HG03066 (cell line): Measurements from ENCODE around the gene SYNRG.

ENCODE experiments used
- ATAC-seq: cut with Tn5 transposase; IDR thresholded peaks from one replicate; pipeline ENCODE4 v1.9.1; 2021; ENCODE audit warnings: low read depth; ENCODE audit not compliant: unreplicated experiment

SYNRG gene

DNA sequence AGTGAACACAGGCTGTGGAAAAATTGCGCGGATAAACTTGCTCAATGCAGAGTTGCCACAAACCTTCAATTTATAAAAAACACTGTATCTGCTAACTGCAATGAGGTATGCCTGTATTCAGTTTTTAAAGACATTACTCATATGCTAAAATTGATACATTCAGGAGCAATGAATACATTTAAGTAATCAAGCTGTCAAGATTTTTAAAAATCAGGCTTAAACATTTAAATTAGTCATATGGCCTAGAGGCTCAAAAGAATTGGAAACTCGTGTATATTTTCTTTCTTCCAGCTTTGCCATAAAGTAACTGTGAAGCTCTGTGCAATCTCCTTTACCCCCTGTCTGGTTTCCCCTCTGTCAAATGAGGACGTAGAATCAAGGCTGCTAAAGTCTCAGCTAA lies 4.1 kb downstream of the SYNRG start:
- no peak for ATAC-seq

DNA sequence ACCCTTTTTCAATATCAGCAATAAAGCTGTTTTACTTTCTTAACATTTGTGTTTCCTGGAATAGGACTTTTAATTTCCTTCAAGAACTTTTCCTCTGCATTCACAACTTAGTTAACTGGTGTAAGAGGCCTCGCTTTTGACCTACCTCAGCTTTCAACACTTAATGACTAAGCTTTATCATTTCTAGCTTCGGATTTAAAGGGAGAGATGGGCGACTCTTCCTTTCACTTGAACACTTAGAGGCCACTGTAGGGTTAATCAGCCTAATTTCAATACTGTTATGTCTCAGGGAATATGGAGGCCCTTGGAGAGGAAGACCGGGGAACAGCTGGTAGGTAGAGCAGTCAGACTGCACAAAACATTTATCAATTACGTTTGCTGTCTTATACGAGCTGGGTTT lies 4.7 kb downstream of the SYNRG start:
- ATAC-seq: no peak

DNA sequence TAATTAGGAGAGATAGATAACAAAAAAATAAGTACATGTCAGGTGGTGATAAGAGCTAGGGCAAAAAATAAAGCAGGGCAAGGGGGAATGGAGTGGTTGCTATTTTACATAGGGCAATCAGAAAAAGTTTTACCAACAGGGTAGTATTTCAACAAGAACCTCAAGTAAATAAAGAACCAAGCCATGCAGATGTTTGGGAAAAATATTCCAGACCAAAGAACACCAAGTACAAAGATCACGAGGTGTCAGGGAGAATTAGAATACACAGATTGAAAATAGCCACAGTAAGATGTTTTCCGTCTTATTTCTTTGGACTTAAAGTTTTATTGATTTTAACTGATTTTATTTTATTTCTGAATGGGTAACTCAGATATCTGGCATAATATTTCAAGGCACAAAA lies 11.1 kb downstream of the SYNRG start:
- ATAC-seq: no peak

DNA sequence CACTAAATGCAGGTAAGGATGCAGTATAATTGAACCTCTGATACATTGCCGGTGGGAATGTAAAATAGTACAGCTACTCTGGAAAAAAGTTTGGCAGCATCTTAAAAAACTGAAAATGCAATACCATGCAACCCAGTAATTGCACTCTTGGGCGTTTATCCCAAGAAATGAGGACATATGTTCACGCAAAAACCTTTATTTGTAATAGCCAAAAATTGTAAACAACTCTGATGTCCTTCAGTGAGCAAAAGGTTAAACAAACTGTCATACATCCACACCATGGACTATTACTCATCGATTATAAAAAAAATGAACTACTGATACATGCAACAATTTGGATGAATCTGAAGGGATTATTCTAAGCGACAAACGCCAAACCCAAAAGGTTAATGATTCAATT lies 16.9 kb downstream of the SYNRG start:
- no peak for ATAC-seq

DNA sequence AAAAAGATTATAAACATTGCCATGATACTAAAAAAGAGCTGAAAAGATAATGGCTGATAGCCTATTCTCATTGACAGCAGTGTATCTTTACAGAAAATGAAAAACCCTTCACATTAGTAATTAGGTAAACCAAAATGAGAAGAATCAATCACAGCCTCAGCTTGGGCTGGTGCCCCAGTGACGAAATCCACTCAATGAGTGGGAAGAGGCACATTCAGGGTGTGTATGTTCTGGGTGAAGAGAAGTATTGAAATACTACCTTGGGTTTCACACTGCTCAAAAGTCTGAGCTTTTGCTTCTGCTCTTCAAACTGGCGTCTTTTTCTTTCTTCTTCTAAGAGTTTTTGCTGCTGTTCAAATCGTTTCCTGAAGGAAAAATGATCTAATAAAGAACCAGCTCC lies 24.2 kb downstream of the SYNRG start:
- no peak for ATAC-seq

DNA sequence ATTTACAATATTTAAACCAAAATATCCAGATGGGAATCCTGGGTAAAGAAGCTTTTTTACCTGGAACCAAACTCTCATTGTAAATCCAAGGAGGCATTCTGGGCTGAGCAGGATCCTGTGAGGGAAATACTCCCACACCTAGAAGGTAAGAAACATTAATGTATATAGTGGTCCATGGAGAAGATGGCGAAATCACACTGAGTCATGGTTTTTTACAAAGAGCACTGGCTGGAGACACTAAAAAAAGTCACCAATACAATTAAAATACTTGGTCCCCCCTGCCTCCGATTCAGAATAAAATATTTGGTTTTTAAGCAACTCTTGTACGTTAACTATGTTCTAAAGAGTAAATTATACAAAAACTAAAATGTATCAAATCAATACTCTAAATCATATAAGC lies 32.9 kb downstream of the SYNRG start:
- no peak for ATAC-seq

DNA sequence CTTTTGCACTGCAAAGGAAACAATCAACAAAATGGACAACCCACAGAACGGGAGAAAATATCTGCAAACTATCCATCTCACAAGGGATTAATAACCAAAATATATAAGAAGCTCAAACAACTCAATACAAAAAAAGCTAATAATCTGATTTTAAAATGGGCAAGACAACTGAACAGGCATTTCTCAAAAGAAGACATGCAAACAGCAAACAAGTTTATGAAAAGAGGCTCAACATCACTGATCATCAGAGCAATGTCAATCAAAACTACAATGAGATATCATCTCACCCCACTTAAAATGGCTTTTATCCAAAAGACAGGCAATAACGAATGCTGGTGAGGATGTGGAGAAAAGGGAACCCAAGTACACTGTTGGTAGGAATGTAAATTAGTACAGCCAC lies 34.8 kb downstream of the SYNRG start:
- ATAC-seq: no peak

DNA sequence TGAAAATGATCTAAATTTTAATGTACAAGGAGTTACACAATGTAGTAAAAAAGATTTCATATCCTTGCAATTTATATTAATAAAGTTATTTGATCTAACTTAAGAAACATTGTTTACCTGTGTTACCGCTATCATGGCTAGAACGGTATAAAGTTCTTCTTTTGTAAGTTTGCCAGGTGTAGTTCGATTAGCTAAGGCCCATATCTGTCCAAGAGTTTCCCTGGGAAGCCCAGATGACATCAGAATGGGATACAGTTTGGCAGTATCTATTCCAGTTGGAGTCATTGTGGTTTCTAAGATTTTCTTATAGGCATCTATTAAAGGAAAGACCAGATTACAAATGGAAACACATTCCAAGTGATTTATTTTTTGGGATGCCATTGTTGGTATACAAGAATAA lies 37.5 kb downstream of the SYNRG start:
- ATAC-seq: no peak

DNA sequence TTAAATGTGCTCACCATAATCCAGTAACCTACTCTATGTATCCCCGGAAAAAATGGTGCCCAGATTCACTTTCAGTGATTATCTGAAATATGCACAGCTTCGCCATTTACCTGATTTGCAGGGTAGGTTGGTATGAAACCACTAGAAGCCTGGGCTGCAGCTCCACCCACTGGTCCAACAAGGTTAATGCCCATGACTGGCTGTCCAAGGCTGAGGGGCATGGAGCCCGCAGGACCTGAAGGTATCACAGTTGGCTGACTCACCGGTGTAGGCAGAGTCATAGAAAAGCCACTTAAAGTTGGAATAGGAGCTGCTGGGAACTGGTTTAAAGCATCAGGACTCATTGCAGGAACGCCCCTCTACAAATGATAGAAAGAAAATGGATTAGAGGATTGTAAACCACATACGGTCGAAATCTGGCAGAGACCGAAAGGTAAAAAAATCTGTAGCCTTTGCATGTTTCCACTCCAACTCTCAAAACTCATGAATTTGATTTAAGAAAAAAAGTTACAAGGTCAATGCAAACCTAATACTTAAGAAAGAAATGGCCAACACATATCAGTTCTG lies 38.6 kb downstream of the SYNRG start:
- no peak for ATAC-seq

DNA sequence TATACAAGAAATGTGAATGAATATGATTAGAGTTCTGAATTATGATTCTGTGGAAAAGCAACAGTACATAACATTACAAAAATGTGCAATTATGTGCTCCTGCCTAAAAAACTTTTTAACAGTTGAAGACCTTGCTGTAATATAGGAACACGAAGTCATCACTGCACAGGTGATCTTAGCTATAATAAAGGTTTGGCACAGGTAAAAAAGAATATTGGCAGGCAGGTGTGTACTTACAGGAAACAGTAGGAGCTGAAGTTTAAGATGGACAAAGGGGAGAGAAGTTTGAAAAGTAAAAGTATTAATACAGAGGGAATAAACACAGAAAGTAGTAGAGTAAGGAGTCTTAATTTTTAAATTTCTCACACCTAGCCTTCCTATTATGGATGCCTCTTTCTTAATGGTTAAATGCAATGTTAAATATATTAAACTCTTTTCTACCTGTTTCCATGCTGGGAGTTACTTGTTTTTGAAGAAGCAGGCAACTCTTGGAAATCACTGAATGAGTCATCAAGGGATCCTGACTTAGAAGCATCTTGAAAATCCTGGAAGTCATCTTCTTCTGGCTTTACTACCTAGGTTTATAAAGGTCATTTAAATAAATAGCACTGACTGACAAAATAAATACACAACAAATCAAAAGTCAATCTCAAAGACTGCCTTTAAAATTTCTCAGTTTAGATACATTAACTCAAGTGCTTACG lies 40.7 kb downstream of the SYNRG start:
- ATAC-seq: no peak

DNA sequence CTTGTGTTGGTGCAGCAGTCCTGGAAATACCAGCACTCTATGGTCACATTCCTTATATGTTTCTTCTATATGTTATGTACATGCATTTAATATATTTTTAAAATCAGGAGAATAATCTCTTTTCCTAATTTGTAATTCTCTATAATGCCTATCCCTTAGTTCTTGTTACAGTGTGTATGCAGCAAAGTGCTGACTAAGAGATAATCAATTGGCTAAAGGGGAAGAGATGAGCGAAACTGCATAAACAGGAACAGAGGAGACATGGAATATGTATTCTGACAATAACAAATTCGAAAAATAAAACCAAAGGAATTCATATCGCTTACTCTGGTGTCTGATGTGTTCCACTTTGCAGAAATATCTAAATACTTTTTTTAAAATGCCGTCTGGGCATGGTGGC lies 41.7 kb downstream of the SYNRG start:
- no peak for ATAC-seq

DNA sequence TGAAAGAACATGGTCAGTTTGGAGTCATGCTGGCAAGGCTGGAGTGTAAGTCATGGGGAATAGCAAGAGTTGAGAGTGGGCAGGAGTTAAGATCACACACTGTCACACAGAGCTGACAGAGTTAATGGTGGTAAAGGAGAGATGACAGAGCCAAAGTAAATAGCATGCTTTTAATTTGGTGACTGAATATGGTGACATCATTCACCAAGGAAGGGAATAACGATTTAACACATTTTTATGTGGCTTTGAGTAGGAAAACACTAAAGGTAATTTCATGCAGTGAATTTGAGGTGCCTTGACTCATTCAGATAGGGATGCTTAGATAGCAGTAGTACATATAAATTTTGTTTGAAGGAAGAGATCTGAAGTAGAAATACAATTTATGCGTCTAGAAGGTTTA lies 42.1 kb downstream of the SYNRG start:
- ATAC-seq: no peak

DNA sequence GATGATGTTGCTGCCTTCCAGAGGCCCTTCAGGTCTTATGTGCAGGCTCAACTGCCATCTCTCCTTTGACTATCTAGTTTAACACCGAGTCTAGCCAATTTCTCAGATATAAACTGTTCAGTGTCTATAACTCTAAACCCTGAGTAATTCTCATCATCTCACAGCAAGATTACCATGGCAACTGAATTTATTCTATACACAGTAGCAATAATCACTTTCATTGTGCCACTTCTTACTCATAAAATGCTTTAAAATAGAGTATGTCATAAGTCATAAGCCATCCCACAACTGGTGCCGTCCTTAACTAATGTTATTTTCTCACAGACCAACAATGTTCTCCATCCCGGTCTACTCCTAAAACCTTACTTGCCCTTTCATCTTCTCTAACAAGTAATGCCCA lies 45.0 kb downstream of the SYNRG start:
- ATAC-seq: no peak

DNA sequence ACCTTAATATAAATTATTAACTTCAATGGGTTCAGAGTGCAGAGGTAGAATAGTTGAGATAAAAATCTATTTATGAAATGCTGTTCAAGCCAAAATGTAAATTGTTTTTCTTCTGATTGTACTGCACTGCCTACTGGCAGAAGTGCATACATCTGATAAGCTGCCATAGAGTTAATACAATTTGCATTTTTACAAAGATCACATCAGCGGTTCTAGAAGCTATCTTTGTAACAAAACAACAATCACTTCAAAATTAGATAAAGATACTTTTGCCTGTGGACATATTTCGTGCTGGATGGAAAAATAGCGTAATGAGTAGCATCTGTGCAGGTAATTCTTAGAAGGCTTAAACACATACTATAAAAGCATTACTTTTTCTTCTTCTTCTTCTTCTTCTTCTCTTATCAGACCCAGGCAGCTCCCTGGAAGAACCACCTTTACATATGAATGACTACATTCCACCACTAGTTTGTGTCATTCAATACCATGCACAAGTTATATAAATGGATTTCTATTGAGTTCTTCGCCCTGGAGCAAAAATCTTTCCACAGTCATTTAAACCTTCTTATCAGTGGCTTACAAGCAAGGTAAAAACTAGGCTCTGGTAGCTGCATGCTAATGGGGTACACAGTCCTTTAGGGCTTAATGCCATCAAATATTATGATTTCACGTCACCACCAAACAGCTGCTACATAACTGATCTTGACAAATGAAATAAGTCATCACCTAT lies 47.0 kb downstream of the SYNRG start:
- ATAC-seq: no peak

DNA sequence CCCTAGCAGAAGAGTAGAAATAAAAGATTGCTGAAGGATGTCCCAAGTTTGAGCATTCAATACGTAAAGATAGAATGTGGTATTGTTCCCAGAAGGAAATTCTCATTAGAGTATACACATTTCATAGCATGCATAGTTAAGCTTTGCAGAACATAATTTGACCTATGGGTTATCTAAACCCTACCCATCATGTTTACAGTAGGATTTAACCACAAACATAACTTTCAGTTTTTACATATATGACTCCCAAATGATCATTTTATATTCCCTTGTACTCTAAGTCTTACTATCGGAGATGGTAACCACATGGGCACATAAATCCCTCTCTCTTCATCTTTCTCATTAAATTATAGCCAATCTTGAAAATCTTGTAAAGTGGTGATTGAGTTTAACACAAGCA lies 50.9 kb downstream of the SYNRG start:
- no peak for ATAC-seq

DNA sequence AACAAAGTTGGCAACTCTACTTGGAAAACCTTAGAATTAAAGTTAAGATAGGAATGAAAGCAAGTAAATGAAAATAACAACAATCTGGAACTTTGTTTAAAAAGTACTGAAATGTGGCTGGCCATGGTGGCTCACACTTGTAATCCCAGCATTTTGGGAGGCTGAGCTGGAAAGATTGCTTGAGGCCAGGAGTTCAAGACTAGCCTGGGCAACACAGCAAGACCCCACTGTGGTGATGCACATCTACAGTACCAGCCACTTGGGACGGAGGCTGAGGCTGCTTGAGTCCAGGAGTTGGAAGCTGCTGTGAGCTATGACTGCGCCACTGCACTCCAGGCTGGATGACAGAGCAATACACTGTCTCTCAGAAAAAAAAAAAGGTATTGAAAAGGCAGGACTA lies 51.7 kb downstream of the SYNRG start:
- no peak for ATAC-seq

DNA sequence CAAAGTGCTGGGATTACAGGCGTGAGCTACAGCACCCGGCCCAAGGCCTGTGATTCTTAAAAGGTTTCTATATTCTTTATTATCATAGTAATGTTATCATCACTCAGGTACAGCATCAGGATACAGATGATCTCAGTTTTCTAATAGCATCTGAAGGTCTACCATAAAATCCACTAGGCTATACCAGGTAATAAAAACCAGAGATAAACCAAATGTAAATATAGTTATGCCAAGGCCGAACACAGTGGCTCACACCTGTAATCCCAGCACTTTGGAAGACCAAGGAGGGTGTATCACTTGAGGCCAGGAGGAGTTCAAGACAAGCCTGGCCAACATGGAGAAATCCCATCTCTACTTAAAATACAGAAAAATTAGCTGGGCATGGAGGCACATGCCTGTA lies 53.8 kb downstream of the SYNRG start:
- ATAC-seq: no peak

DNA sequence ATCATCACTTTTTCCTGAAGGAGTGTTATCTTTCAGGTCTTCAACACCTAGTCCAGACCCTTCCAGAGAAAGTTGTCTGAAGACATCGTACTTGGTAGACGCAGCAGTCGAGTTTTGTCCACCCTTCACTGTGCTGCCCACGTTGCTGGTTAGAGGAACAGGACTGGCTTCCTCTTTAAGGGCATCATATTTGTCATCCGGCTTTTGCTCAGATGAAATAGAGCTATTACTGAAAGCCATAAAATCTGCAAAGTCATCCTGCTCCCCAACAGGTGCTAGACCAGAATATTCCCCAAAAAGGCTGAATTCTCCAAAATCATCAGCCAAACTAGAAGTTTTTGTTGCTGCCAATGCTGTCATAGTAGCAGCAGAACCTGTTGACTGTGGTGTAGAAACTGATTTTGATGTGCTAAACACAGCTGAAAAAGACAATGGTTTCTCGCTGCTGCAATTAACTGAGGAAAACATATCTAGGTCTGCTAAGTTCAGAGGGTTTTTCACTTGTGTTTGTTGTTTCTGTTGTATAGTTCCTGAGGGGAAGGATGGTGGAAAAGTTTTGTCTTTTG lies 55.7 kb downstream of the SYNRG start:
- no peak for ATAC-seq

DNA sequence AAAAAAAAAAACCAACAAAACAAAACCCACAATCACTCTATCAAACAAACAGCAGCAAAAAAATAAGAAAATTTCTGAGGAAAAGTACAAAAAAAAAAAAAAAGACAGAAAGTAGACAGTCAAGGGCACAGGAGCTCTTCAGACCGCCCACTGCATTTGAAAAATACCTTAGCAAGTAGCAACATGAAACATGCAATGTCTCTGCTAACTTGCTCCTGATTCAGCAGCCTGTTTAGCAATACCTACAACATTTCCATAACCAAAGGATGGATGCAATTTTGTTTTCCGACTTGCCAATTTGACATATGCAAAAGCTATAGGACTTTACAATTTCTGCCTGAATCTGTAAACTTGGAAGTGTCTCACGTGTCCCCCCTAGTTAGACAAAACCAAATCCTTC lies 57.4 kb downstream of the SYNRG start:
- ATAC-seq: no peak

DNA sequence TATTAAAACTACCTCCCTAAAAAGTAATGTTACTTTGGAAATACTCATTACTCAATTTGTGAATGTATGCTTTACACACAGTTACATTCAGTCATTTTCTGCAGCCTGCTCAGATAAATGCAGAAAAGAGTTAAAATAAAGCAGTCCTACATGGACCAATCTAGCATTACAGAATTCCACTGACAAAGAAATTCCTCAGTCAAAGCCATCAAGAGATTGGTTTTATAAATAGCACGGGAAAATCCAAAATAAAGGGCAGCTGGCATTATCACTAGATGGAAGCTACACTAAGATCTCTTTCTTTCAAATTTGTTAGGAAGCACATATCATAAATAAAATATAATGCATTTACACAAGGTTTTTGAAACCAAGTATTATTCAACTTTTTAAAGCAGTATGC lies 61.2 kb downstream of the SYNRG start:
- no peak for ATAC-seq

DNA sequence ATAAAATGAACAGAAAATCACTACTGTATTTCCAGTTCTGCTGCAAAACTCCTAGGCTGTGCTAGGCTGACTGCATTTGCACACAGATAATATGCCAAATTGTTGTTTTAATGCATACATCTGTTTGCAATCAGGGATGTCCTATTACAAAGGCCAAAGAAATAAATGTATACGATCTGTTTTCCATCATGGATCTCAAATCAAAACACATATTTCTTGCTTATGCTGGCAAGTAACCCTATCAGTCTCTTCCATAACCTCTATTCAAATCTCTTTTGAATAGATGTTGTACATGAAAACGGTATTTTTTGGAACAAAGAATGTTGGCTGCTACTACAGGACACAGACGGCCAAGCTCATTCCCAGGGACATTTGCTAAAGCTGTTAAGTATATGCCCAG lies 62.9 kb downstream of the SYNRG start:
- ATAC-seq: no peak

DNA sequence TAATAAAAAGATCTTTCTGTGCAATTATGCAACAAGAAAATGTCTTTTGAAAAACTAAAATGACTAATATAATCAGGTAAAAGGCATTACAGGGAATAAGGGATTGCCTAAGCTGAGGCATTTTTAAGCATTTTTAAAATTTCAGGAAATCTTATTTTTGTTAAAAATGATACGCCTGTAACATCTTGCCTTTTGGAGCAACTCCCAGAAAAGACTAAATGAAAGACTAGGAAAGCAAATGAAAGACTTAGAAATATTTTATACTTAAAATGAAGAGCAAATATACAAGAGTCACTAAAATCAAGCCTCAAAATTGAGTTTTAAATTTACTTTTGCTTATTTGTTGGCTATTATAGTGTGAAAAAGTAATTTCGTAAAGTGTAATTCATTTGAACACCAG lies 63.7 kb downstream of the SYNRG start:
- no peak for ATAC-seq
